ENCODE results near the gene AGXT2.
A peak's percentile ranks its signal among the peaks of the same experiment; 100 is the strongest.

AGXT2 gene

GRCh38 chr5:35047785-35048404 lies at the start of gene AGXT2:
AGXT2 (minus strand) TSS chr5:35047949; CDS start chr5:35047892, 57 bp downstream.
- DNase-seq = no peak

GRCh38 chr5:35096932-35097331 lies 49.2 kb upstream of the AGXT2 start:
- no peak for DNase-seq

- no peak for DNase-seq
Measured at GRCh38 chr5:35096216-35096615, 48.5 kb upstream of the AGXT2 start.

- DNase-seq = no peak
Measured at GRCh38 chr5:35095366-35095765, 47.6 kb upstream of the AGXT2 start.

- DNase-seq = no peak
Measured at GRCh38 chr5:35094948-35095347, 47.2 kb upstream of the AGXT2 start.

GRCh38 chr5:35092703-35093102 lies 45.0 kb upstream of the AGXT2 start:
- DNase-seq = no peak

GRCh38 chr5:35091704-35092103 lies 44.0 kb upstream of the AGXT2 start:
- DNase-seq = no peak

GRCh38 chr5:35089334-35090314 lies 41.9 kb upstream of the AGXT2 start:
- peak; percentile 30 for DNase-seq

GRCh38 chr5:35087991-35088390 lies 40.2 kb upstream of the AGXT2 start:
- no peak for DNase-seq

- DNase-seq = no peak
Measured at GRCh38 chr5:35083150-35083549, 35.4 kb upstream of the AGXT2 start.

GRCh38 chr5:35082530-35082929 lies 34.8 kb upstream of the AGXT2 start:
- no peak for DNase-seq

GRCh38 chr5:35081134-35081533 lies 33.4 kb upstream of the AGXT2 start:
- no peak for DNase-seq

- no peak for DNase-seq
Measured at GRCh38 chr5:35073160-35073559, 25.4 kb upstream of the AGXT2 start.

GRCh38 chr5:35069188-35069587 lies 21.4 kb upstream of the AGXT2 start:
- DNase-seq = no peak

GRCh38 chr5:35067985-35068384 lies 20.2 kb upstream of the AGXT2 start:
- no peak for DNase-seq

GRCh38 chr5:35066260-35066795 lies 18.6 kb upstream of the AGXT2 start:
- DNase-seq = no peak

GRCh38 chr5:35063414-35063813 lies 15.7 kb upstream of the AGXT2 start:
- no peak for DNase-seq

- no peak for DNase-seq
Measured at GRCh38 chr5:35061211-35061770, 13.5 kb upstream of the AGXT2 start.

- no peak for DNase-seq
Measured at GRCh38 chr5:35060236-35060635, 12.5 kb upstream of the AGXT2 start.

GRCh38 chr5:35059251-35059650 lies 11.5 kb upstream of the AGXT2 start:
- DNase-seq = no peak

GRCh38 chr5:35058374-35058788 lies 10.6 kb upstream of the AGXT2 start:
- DNase-seq = no peak

GRCh38 chr5:35056686-35057085 lies 8.9 kb upstream of the AGXT2 start:
- DNase-seq = no peak

GRCh38 chr5:35052838-35053237 lies 5.1 kb upstream of the AGXT2 start:
- DNase-seq = no peak
